ENCODE data around the gene DLG1.

- TF ChIP-seq CTCF (IDR thresholded peaks at IDR 0.05) (no peak), POLR2AphosphoS5 (IDR thresholded peaks at IDR 0.05) (no peak), POLR2A (IDR thresholded peaks at IDR 0.05) (no peak)
Observed at GRCh38 chr3:197249542-197249941, 48.9 kb downstream of the DLG1 start.
